Common myeloid progenitor, CD34-positive (primary cell): ENCODE data around the gene SYT5.

ENCODE experiments used
- CTCF ChIA-PET: fragments of 350-600 bp; sonication (Branson Sonifier 250); formaldehyde crosslinking; loops from one replicate; lab custom pipeline; 2021; ENCODE audit warnings: antibody characterized with exemption; lab: Charles Lee
- POLR2A ChIA-PET: fragments of 350-600 bp; sonication (Branson Sonifier 250); formaldehyde crosslinking; loops from one replicate; lab custom pipeline; 2021; ENCODE audit warnings: antibody characterized with exemption; lab: Charles Lee
- DNase-seq, 3 donors: peaks; one replicate each; pipeline versions ENCODE4 v3.0.0 to v3.0.0-alpha.2; 2013
- H3K27ac ChIP-seq, 2 experiments: 1 replicate in 1 of 2; 2 replicates in 1 of 2; pipeline ENCODE4 v1.7.0; 2013; ENCODE audit warnings: inconsistent platforms in 2 of 2, low read length in 2 of 2, mild to moderate bottlenecking in 2 of 2, low read depth in 1 of 2, moderate library complexity in 1 of 2; ENCODE audit not compliant: severe bottlenecking in 2 of 2, insufficient read depth in 1 of 2, poor library complexity in 1 of 2
- H3K27me3 ChIP-seq, 5 experiments: replicated peaks in 2 of 5; 1 replicate in 3 of 5; 2 replicates in 2 of 5; pipeline versions ENCODE4 v1.6.1 to v1.7.0; 2013; ENCODE audit warnings: low read length in 4 of 5, mild to moderate bottlenecking in 2 of 5, moderate library complexity in 2 of 5, inconsistent platforms in 1 of 5; ENCODE audit not compliant: insufficient read depth in 5 of 5, control insufficient read depth in 4 of 5
- H3K36me3 ChIP-seq, 4 experiments: 1 replicate in 2 of 4; 2 replicates in 2 of 4; pipeline versions ENCODE4 v1.6.1 to v1.7.0; 2013; ENCODE audit warnings: low read length in 3 of 4, control low read depth in 1 of 4, mild to moderate bottlenecking in 1 of 4; ENCODE audit not compliant: control insufficient read depth in 4 of 4, insufficient read depth in 4 of 4
- H3K4me1 ChIP-seq, 4 experiments: 1 replicate in 3 of 4; 2 replicates in 1 of 4; pipeline versions ENCODE4 v1.6.1 to v1.7.1; 2013; ENCODE audit warnings: low read length in 3 of 4, mild to moderate bottlenecking in 3 of 4, control low read depth in 1 of 4, inconsistent platforms in 1 of 4, moderate library complexity in 1 of 4; ENCODE audit not compliant: control insufficient read depth in 4 of 4, insufficient read depth in 4 of 4; ENCODE audit errors: control extremely low read depth in 1 of 4
- H3K4me3 ChIP-seq, 7 experiments: 1 replicate in 4 of 7; 2 replicates in 3 of 7; pipeline versions ENCODE4 v1.5.1 to v1.7.0; 2013; ENCODE audit warnings: mild to moderate bottlenecking in 7 of 7, low read length in 6 of 7, moderate library complexity in 6 of 7, inconsistent platforms in 2 of 7, low read depth in 2 of 7, control low read depth in 1 of 7; ENCODE audit not compliant: insufficient read depth in 4 of 7, control insufficient read depth in 1 of 7; ENCODE audit errors: extremely low read depth in 1 of 7
- H3K9me3 ChIP-seq, 5 experiments: 1 replicate in 4 of 5; 2 replicates in 1 of 5; pipeline versions ENCODE4 v1.6.1 to v1.7.1; 2013; ENCODE audit warnings: low read length in 4 of 5, mild to moderate bottlenecking in 2 of 5, inconsistent platforms in 1 of 5, low read depth in 1 of 5, moderate library complexity in 1 of 5; ENCODE audit not compliant: control insufficient read depth in 4 of 5, insufficient read depth in 2 of 5; ENCODE audit errors: control extremely low read depth in 1 of 5
- WGBS: methylation state at CpG from one replicate; pipeline ENCODE4 v1.1.5; 2013; ENCODE audit not compliant: insufficient coverage; 5-methylcytosine and 5-hydroxymethylcytosine counted together

SYT5 gene

DNA sequence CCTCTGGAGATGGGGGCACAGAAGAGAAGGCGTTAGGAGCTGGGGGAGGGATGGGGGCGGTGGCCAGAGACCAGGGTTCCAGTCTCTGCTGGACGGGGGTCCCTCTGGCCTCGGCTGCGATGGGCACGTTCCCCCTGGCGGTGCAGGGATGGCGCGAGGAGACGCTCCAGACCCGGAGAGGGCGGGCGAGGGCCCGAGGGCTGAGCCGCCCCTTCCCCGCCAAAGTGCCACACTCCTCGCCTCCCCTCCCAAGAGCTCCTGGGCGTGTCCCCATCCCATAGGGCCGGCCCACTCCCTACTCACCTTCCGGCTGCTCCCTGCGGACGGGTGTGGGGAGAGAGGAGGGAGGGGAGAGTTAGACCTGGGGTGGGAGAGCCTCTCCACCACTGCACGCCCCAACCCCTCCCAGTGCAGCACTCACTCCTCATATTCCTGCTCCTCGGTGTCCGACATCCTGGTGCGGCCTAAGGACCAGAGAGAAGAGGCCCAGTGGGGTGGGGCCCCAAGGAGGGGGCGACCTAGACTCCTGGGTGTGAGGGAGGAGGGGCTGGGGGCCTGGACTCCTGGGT, 33.3 kb downstream of the SYT5 start:
- H3K4me1 ChIP-seq = peaks cover 0 to 14% (median 12%) of the 10 kb centered on the region in 4 experiments
- under 1% methylated on average over 17 of the region's 27 CpGs for WGBS
- CTCF ChIA-PET = interaction anchor here (0.6 to 4.3 kb wide), 4 partner anchors 13 to 299 kb away, joined by 3 to 25 read pairs (median 4); no protein-coding TSS in a partner anchor
- H3K4me3 ChIP-seq = peak overlapping the region in 1 of 7 experiments; percentile 28
- peak overlapping the region in 1 of 2 experiments; percentile 34 for H3K27ac ChIP-seq
- POLR2A ChIA-PET = interaction anchor here (0.7 kb wide), 1 partner anchor 237 kb away, joined by 3 read pairs; the partner anchor contains the start of gene TMEM238
- H3K36me3 ChIP-seq = no peaks in the 10 kb centered on the region
- no peaks in the 10 kb centered on the region for H3K9me3 ChIP-seq
- peaks cover 0 to 82% (median 2%) of the 10 kb centered on the region in 5 experiments for H3K27me3 ChIP-seq
- no peak for DNase-seq

DNA sequence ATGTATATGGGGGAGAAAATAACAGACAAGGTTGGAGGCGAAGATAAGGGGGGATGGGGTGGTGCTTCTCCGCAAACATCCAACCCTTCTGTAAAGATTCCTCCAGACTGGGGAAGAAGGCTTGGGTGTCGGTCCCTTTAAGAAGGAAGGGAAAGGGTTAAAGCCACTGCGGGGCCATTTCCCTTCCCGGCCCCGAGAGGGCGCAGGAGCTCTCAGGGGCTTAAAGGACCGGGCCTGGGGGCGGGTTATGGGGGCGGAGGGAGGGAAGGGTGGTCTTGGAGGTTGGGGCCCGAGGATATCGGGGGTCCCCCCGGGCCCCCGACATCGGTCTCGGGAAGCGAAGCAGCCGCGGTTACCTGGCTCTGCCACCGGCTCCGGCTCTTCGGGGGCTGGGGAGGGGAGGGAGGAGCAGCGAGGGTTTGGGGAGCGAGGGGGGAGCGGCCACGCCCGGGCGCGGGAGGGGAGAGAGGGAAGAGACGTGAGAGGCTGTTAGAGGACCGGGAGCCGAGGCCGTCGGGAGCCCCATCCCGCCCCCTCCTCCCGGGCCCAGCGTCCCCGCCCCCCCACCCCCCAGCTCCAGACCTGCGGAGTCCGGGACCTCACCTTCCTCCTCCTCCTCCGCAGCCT, 33.9 kb downstream of the SYT5 start:
- 0% methylated on average over 16 of the region's 41 CpGs for WGBS

DNA sequence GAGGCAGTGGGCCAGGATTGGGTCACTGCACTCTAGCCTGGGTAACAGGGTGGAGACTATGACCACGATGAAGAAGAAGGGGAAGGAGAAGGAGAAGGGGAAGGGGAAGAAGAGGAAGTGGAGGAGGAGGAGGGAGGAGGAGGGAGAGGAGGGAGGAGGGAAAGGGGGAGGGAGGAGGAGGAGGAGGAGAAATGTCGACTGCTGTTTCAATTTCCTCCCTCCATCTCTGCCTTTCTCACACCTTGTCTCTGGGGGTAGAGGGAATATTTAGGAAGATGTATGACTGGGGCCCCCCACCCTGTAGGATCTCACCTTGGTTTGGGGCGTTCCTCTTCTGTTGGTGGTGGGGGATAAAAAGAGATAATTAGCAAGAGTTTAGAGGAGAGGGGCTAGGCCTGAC, 34.9 kb downstream of the SYT5 start:
- H3K27ac ChIP-seq = no peak overlapping the region
- WGBS = 0% methylated on average over 1 of the region's 3 CpGs
- DNase-seq = no peak
- no peaks in the 10 kb centered on the region for H3K36me3 ChIP-seq
- peaks cover 0 to 84% (median 2%) of the 10 kb centered on the region in 5 experiments for H3K27me3 ChIP-seq
- ChIA-PET POLR2A (no interaction called here), CTCF (interaction anchor here (1.6 to 5.4 kb wide), 3 partner anchors 14 to 82 kb away, joined by 3 to 35 read pairs (median 25); partner anchors contain the start of genes RDH13 and TNNI3)
- no peaks in the 10 kb centered on the region for H3K9me3 ChIP-seq
- H3K4me1 ChIP-seq = peaks cover 0 to 20% (median 16%) of the 10 kb centered on the region in 4 experiments
- peak overlapping the region in 1 of 7 experiments; percentile 17 for H3K4me3 ChIP-seq

More for the DNA sequence above, 33.9 kb downstream of the SYT5 start:
- ChIA-PET POLR2A (no interaction called here), CTCF (interaction anchor here (1.1 to 4.3 kb wide), 3 partner anchors 13 to 44 kb away, joined by 3 to 25 read pairs (median 5); no protein-coding TSS in a partner anchor)
- DNase-seq = peak in 2 of 3 donors; percentile 66 to 67
- Histone ChIP-seq H3K27ac (peak overlapping the region in 1 of 2 experiments; percentile 25), H3K27me3 (peaks cover 0 to 82% (median 2%) of the 10 kb centered on the region in 5 experiments), H3K4me1 (peaks cover 0 to 16% (median 14%) of the 10 kb centered on the region in 4 experiments), H3K4me3 (peak overlapping the region in 4 of 7 experiments; percentile 4 to 19 (median 10)), H3K9me3 (no peaks in the 10 kb centered on the region), H3K36me3 (no peaks in the 10 kb centered on the region)

DNA sequence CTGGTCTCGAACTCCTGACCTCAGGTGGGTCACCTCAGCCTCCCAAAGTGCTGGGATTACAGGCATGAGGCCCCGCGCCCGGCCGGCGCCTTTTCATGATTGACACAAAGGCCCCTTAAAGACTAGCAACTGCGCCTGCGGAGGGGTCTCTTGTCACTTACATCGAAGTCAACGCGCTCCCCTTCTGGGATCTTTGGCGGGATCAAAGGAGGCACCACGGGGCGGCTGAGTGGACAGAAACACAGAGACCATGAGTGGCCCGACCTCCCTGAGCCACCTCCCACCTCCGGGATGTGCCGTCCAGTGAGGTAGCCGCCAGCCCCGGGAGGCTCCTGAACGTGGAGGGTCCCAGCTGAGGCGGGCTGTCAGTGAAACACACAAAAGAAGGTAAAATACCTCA, 38.4 kb downstream of the SYT5 start:
- DNase-seq = no peak
- Histone ChIP-seq H3K4me1 (peaks cover 0 to 17% (median 13%) of the 10 kb centered on the region in 4 experiments), H3K9me3 (no peaks in the 10 kb centered on the region), H3K27me3 (peaks cover 0 to 52% (median 0%) of the 10 kb centered on the region in 5 experiments), H3K36me3 (no peaks in the 10 kb centered on the region), H3K27ac (no peak overlapping the region), H3K4me3 (no peak overlapping the region)
- ChIA-PET CTCF (interaction anchor here (0.6 to 5.4 kb wide), 17 partner anchors 9 to 487 kb away, joined by 3 to 35 read pairs (median 5); partner anchors contain the start of genes TMEM238 and TNNI3), POLR2A (interaction anchor here (0.8 to 1.1 kb wide), 2 partner anchors 18 to 357 kb away, joined by 4 to 8 read pairs; no protein-coding TSS in a partner anchor)
- 16% methylated on average over 14 of the region's 21 CpGs for WGBS

DNA sequence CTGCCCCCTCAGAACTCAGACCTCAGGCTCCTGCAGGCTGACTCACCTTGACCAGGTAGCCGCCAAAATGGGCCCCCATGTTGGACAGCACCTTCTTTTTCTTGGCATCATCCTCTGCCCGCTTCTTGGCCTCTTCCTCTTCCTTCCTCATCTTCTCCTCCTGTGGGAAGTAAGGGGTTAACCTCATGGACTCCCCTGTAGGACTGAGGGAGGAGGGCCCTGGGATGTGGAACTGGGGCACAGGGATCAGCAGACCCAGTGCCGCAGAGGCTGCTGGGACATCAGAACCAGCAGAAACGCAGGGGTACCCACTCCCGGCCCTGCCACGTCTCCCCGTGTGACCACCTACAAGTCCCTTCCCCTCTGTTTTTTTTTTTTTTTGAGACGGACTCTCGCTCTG, 42.2 kb downstream of the SYT5 start:
- Histone ChIP-seq H3K4me1 (peaks cover 0 to 9% (median 7%) of the 10 kb centered on the region in 4 experiments), H3K9me3 (no peaks in the 10 kb centered on the region), H3K36me3 (no peaks in the 10 kb centered on the region), H3K4me3 (no peak overlapping the region), H3K27me3 (peaks cover 0 to 23% (median 0%) of the 10 kb centered on the region in 5 experiments), H3K27ac (no peak overlapping the region)
- CTCF ChIA-PET = no interaction called here
- DNase-seq = no peak
- POLR2A ChIA-PET = no interaction called here
- WGBS = 73% methylated on average over 2 of the region's 9 CpGs

DNA sequence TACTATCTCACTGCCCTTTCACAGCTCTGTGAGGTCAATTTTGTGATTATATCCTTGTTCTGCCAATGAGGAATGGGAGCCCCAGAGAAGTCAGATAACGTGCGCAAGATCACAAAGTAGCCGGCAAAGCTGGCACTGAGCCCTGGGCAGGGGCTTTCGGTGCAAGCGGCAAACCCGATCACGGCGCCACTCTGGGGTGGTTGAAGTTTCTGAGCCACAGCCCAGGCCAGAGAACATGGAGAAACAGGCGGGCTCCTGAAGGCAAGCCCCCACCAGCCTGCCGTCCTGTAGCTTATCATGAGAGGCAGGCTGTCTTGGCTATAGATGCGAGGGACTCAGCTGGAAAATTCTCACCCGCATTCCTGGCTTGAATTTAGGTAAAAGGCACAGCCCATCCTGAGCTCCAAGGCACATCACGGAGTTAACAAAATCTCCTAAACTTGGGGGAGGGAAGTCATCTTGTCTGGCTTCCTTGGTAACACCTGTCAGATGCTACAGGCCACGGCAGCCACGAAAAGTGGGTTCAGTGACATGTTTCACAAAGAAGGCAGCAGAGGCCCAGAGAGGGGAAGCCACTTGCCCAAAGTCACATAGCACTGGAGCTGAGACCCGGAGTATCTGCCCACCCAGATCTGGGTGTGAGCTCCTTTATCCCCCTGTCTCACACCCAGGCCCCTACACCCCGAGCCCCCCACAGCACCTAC, 43.5 kb downstream of the SYT5 start:
- POLR2A ChIA-PET = interaction anchor here (0.6 kb wide), 1 partner anchor 13 kb away, joined by 3 read pairs; no protein-coding TSS in a partner anchor
- CTCF ChIA-PET = interaction anchor here (0.8 to 2.1 kb wide), 5 partner anchors 24 to 365 kb away, joined by 3 to 8 read pairs (median 4); no protein-coding TSS in a partner anchor
- H3K36me3 ChIP-seq = no peaks in the 10 kb centered on the region
- H3K4me3 ChIP-seq = no peak overlapping the region
- peaks cover 0 to 10% (median 0%) of the 10 kb centered on the region in 5 experiments for H3K27me3 ChIP-seq
- WGBS = 92% methylated on average over 17 of the region's 17 CpGs
- H3K4me1 ChIP-seq = peaks cover 0 to 9% (median 8%) of the 10 kb centered on the region in 4 experiments
- H3K9me3 ChIP-seq = no peaks in the 10 kb centered on the region
- H3K27ac ChIP-seq = no peak overlapping the region
- DNase-seq = no peak
